ENCODE measurements around the gene EHBP1.

EHBP1 gene

GRCh38 chr2:63044362-63045327 lies 339.1 kb downstream of the EHBP1 start:
- Histone ChIP-seq H3K4me3 (ENCODE audit: low read length) (peak overlapping the region; percentile 57), H3K9me3 (ENCODE audit: insufficient read depth, low read depth, low read length) (no peaks in the 10 kb centered on the region), H3K36me3 (ENCODE audit: insufficient read depth, low read depth, low read length) (no peaks in the 10 kb centered on the region), H3K9ac (ENCODE audit: low read depth, low read length) (peak overlapping the region; percentile 35; the same call in 1 of the 2 replicates), H3K4me1 (ENCODE audit: insufficient read depth, low read length) (peaks cover 31% of the 10 kb centered on the region), H3K27me3 (ENCODE audit: insufficient read depth, low read length) (peaks cover 67% of the 10 kb centered on the region), H3K27ac (ENCODE audit: low read length) (peak overlapping the region; percentile 42)

- Histone ChIP-seq H3K9ac (ENCODE audit: low read depth, low read length) (no peak overlapping the region), H3K36me3 (ENCODE audit: insufficient read depth, low read depth, low read length) (no peaks in the 10 kb centered on the region), H3K27me3 (ENCODE audit: insufficient read depth, low read length) (peaks cover 77% of the 10 kb centered on the region), H3K27ac (ENCODE audit: low read length) (no peak overlapping the region), H3K9me3 (ENCODE audit: insufficient read depth, low read depth, low read length) (no peaks in the 10 kb centered on the region), H3K4me3 (ENCODE audit: low read length) (peak overlapping the region; percentile 57; the same call in 1 of the 2 replicates), H3K4me1 (ENCODE audit: insufficient read depth, low read length) (peaks cover 31% of the 10 kb centered on the region)
Measured at GRCh38 chr2:63046552-63046951, 341.0 kb downstream of the EHBP1 start.

GRCh38 chr2:63046961-63047320 lies 341.4 kb downstream of the EHBP1 start:
- Histone ChIP-seq H3K36me3 (ENCODE audit: insufficient read depth, low read depth, low read length) (no peaks in the 10 kb centered on the region), H3K27ac (ENCODE audit: low read length) (no peak overlapping the region), H3K9ac (ENCODE audit: low read depth, low read length) (peak overlapping the region; percentile 42; the same call in 1 of the 2 replicates), H3K27me3 (ENCODE audit: insufficient read depth, low read length) (peaks cover 77% of the 10 kb centered on the region), H3K4me3 (ENCODE audit: low read length) (peak overlapping the region; percentile 57), H3K4me1 (ENCODE audit: insufficient read depth, low read length) (peaks cover 33% of the 10 kb centered on the region), H3K9me3 (ENCODE audit: insufficient read depth, low read depth, low read length) (peaks cover 2% of the 10 kb centered on the region; the same call in 1 of the 2 replicates)

DNA sequence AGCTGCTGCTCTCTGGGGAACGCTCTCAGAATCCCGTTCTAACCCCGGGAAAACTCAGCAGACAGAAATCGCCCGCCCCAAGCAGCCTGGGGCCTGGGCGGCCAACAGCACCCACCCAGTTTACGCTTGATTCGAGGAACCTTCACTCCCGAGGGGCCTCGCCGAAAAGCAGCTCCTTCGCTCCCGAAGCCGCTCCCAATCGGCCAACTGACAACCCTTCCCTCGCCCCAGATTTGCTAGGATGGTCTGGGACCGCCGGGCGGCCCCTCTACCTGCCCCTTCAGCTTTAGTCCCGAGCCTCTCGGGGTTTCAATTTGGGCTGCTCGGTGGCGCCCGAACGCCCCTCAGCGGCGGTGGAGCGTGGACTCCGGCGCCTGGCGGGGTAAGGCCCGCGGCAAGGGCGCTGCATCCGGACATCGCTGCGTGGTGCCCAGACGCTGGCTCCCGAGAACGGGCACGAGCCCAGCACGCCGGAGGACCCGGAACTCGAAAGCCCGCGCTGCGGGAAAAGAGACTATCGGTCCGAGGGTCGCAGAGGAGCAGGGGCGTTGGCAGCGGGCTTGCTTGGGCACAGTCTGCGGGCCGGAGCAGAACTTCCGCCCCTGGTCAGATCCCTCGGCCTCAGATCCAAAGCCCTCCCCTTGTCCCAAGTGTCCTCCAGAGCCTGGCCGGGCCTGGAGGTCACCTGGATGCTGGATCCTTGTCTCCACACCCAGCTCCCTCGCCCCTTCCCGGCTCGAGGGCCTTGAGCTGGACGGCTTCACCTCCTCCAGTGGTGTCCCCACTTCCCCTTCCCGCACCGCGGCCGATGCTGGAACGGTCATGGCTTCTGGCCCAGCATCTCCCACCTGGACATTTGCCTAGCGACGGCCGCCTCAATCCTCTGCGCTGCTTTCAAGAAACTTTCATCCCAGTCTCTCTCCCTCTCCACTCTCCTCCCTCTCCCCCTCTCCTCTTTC lies 342.1 kb downstream of the EHBP1 start:
- no peaks in the 10 kb centered on the region for H3K36me3 ChIP-seq (ENCODE audit: insufficient read depth, low read depth, low read length)
- H3K27ac ChIP-seq (ENCODE audit: low read length), result no peak overlapping the region
- peak overlapping the region; percentile 57 for H3K4me3 ChIP-seq (ENCODE audit: low read length)
- H3K4me1 ChIP-seq (ENCODE audit: insufficient read depth, low read length), result peaks cover 33% of the 10 kb centered on the region
- H3K9ac ChIP-seq (ENCODE audit: low read depth, low read length), result peak overlapping the region; percentile 42; the same call in 1 of the 2 replicates
- H3K9me3 ChIP-seq (ENCODE audit: insufficient read depth, low read depth, low read length), result peaks cover 5% of the 10 kb centered on the region; the same call in 1 of the 2 replicates
- peaks cover 83% of the 10 kb centered on the region for H3K27me3 ChIP-seq (ENCODE audit: insufficient read depth, low read length)

GRCh38 chr2:63048367-63049171 lies 343.1 kb downstream of the EHBP1 start:
- Histone ChIP-seq H3K27me3 (ENCODE audit: insufficient read depth, low read length) (peaks cover 93% of the 10 kb centered on the region), H3K9me3 (ENCODE audit: insufficient read depth, low read depth, low read length) (peaks cover 12% of the 10 kb centered on the region), H3K4me1 (ENCODE audit: insufficient read depth, low read length) (peaks cover 34% of the 10 kb centered on the region), H3K36me3 (ENCODE audit: insufficient read depth, low read depth, low read length) (no peaks in the 10 kb centered on the region), H3K4me3 (ENCODE audit: low read length) (peak overlapping the region; percentile 57), H3K27ac (ENCODE audit: low read length) (no peak overlapping the region), H3K9ac (ENCODE audit: low read depth, low read length) (peak overlapping the region; percentile 17; the same call in 1 of the 2 replicates)

GRCh38 chr2:63049211-63049969 lies 343.9 kb downstream of the EHBP1 start:
- Histone ChIP-seq H3K27ac (ENCODE audit: low read length) (no peak overlapping the region), H3K36me3 (ENCODE audit: insufficient read depth, low read depth, low read length) (no peaks in the 10 kb centered on the region), H3K9ac (ENCODE audit: low read depth, low read length) (peak overlapping the region; percentile 37; the same call in 1 of the 2 replicates), H3K27me3 (ENCODE audit: insufficient read depth, low read length) (peaks cover 98% of the 10 kb centered on the region), H3K4me1 (ENCODE audit: insufficient read depth, low read length) (peaks cover 35% of the 10 kb centered on the region), H3K9me3 (ENCODE audit: insufficient read depth, low read depth, low read length) (peaks cover 14% of the 10 kb centered on the region), H3K4me3 (ENCODE audit: low read length) (peak overlapping the region; percentile 57)

- H3K36me3 ChIP-seq (ENCODE audit: insufficient read depth, low read depth, low read length), result no peaks in the 10 kb centered on the region
- H3K9me3 ChIP-seq (ENCODE audit: insufficient read depth, low read depth, low read length), result peaks cover 14% of the 10 kb centered on the region
- H3K27me3 ChIP-seq (ENCODE audit: insufficient read depth, low read length), result peaks cover 98% of the 10 kb centered on the region
- peaks cover 32% of the 10 kb centered on the region for H3K4me1 ChIP-seq (ENCODE audit: insufficient read depth, low read length)
- H3K4me3 ChIP-seq (ENCODE audit: low read length), result peak overlapping the region; percentile 57
- H3K27ac ChIP-seq (ENCODE audit: low read length), result no peak overlapping the region
- peak overlapping the region; percentile 37; the same call in 1 of the 2 replicates for H3K9ac ChIP-seq (ENCODE audit: low read depth, low read length)
Measured at GRCh38 chr2:63049970-63050333, 344.4 kb downstream of the EHBP1 start.

DNA sequence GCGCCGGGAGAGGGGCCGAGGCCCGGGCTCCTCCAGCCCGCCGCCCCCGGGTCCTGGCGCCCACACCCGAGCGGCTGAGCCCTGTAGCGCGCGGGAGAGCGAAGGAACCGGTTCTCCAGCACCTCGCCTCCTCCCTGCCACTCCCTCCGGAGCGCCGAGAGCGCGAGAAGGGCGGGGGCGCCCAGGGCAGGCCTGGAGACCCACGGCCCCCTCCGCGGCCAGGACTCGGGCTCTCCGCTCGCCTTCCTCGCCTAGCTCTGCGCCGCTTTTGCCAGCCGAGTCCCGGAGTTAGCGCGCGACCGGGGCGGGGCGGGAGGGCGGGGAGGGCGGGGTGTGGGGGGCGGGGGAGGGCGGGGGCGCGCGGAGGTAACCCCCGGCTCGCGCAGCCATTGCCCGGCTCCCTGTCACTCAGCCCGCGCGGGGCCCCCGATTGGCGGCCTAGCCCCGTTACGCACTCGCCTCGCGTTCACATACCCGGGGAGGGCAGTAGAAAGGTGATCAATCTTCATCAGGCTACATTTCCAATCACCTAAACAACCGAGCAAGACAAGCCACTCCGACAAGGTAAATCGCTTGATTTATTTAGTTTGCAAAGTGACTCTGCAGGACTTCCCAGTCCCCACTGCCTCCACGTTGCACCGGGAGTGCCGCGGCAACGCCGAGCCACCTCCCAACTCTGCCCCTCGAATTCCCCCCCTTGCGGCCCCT lies 345.0 kb downstream of the EHBP1 start, which contains the start of gene OTX1:
OTX1 (plus strand) TSS at position 497 of the 708 bp plus-strand sequence. CDS start 2,161 bp downstream, outside the sequence.
- Histone ChIP-seq H3K36me3 (ENCODE audit: insufficient read depth, low read depth, low read length) (no peaks in the 10 kb centered on the region), H3K9me3 (ENCODE audit: insufficient read depth, low read depth, low read length) (peaks cover 14% of the 10 kb centered on the region), H3K9ac (ENCODE audit: low read depth, low read length) (peak within 1 kb of the TSS; percentile 37; the same call in 1 of the 2 replicates), H3K4me3 (ENCODE audit: low read length) (peak within 1 kb of the TSS; percentile 82), H3K27me3 (ENCODE audit: insufficient read depth, low read length) (peaks cover 98% of the 10 kb centered on the region), H3K27ac (ENCODE audit: low read length) (no peak within 1 kb of the TSS), H3K4me1 (ENCODE audit: insufficient read depth, low read length) (peaks cover 28% of the 10 kb centered on the region)

DNA sequence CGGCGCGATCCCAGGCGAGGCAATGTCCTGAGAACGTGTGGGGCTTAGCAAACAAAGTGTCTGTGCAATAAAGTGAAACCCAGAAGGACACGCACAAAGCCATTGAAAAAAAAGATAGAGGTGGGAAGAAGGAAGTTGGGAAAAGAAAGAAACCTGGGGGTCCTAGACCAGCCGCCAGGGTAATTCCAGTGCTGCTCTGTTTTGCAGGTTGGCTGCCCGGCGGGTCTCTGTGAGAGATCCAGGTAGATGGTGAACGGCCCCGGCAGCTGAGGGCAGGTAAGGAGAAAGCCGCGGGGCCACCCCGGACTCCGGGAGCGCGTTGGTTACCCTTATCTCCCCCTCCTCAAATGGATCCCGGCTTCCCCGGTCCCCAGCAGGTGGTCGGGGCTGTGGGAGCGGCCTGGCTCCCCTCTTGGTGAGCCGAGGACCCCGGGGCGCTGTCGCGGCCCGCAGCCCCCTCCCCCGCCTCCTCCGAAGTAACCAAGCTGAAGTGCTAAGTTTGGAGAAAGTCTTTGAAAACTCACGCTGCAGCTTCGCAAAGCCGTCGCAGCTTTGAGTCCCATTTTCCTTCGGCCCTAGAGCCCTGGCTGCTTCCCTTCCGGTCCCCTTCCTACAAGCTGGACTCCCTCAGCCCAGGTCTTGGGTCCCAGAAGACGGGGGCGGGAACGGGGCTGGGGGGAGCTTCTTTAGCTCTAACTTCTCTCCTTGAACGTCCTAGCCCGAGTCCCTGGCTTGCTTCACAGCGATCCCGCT lies 345.7 kb downstream of the EHBP1 start:
- Histone ChIP-seq H3K27me3 (ENCODE audit: insufficient read depth, low read length) (peaks cover 98% of the 10 kb centered on the region), H3K36me3 (ENCODE audit: insufficient read depth, low read depth, low read length) (no peaks in the 10 kb centered on the region), H3K4me3 (ENCODE audit: low read length) (peak overlapping the region; percentile 82), H3K9ac (ENCODE audit: low read depth, low read length) (peak overlapping the region; percentile 16; the same call in 1 of the 2 replicates), H3K27ac (ENCODE audit: low read length) (no peak overlapping the region), H3K4me1 (ENCODE audit: insufficient read depth, low read length) (peaks cover 21% of the 10 kb centered on the region), H3K9me3 (ENCODE audit: insufficient read depth, low read depth, low read length) (peaks cover 15% of the 10 kb centered on the region)

All from iPS-20b (cell line).